ENCODE measurements around the gene PARPBP. TPM values are rescaled to one million over a fixed set of nuclear protein-coding genes. Genes with fewer than 3 reads are reported as not detected.

The PARPBP gene
- total and polyA plus RNA-seq, 2 of the 8 experiments (the other 6 are each of a cell fraction or from before 2014, with no cell fraction given), result 10.9 to 38.1 TPM

- FAIRE-seq (no peak), DNase-seq (ENCODE audit: low read depth in 1 of 2, low spot score in 2 of 2) (no peak)
- ChIA-PET POLR2A (ENCODE audit: partially characterized antibody) (no interaction called here), CTCF (ENCODE audit: partially characterized antibody) (interaction anchor here (0.5 to 2.6 kb wide), 9 partner anchors 11 to 715 kb away, joined by 3 to 10 read pairs (median 4); no protein-coding TSS in a partner anchor)
- Histone ChIP-seq H3K79me1 (ENCODE audit: low read depth, low read length) (no peaks in the 10 kb centered on the region), H3K9ac (replicated peaks in 1 of 4; ENCODE audit: extremely low read depth in 1 of 4, low read depth in 3 of 4, low read length in 3 of 4) (no peak overlapping the region), H3K4me2 (ENCODE audit: insufficient read depth in 1 of 2, low read depth in 2 of 2, low read length in 2 of 2) (no peak overlapping the region), H4K20me1 (replicated peaks in 1 of 2; ENCODE audit: control insufficient read depth in 1 of 2, insufficient read depth in 2 of 2, low read length in 2 of 2) (no peaks in the 10 kb centered on the region), H3K9me3 (ENCODE audit: insufficient read depth in 2 of 2, low read depth in 1 of 2, low read length in 1 of 2) (no peaks in the 10 kb centered on the region), H3K79me2 (ENCODE audit: control insufficient read depth in 1 of 2, insufficient read depth in 2 of 2, low read length in 2 of 2) (no peaks in the 10 kb centered on the region), H3K4me3 (ENCODE audit: extremely low read depth in 1 of 4, insufficient read depth in 2 of 4, low read depth in 3 of 4, low read length in 4 of 4) (no peak overlapping the region), H3K4me1 (replicated peaks in 1 of 4; ENCODE audit: control insufficient read depth in 3 of 4, insufficient read depth in 4 of 4, low read length in 3 of 4) (no peaks in the 10 kb centered on the region), H3K56ac (replicated peaks; ENCODE audit: insufficient read length, low read depth, low read length) (no peak overlapping the region), H3K23me2 (ENCODE audit: low read depth, low read length) (no peaks in the 10 kb centered on the region), H4K5ac (ENCODE audit: insufficient read length, low read depth, low read length) (no peak overlapping the region), H3K14ac (ENCODE audit: insufficient read length) (no peak overlapping the region), H3K18ac (ENCODE audit: extremely low read depth, low read length) (no peak overlapping the region), H2AK5ac (ENCODE audit: low read depth, low read length) (no peak overlapping the region), H2BK5ac (ENCODE audit: low read depth, low read length) (no peak overlapping the region), H2BK15ac (ENCODE audit: low read length) (no peak overlapping the region), H2AFZ (ENCODE audit: low read length) (no peak overlapping the region), H3K36me3 (ENCODE audit: control insufficient read depth in 2 of 4, insufficient read depth in 4 of 4, low read length in 3 of 4) (peaks cover 0 to 19% (median 10%) of the 10 kb centered on the region in 4 experiments; a peak in 4 of 8 replicates), H3K4ac (replicated peaks; ENCODE audit: insufficient read length, low read depth, low read length) (no peak overlapping the region), H3K23ac (ENCODE audit: insufficient read length) (no peak overlapping the region), H2BK12ac (ENCODE audit: low read depth, low read length) (no peak overlapping the region), H3K27ac (ENCODE audit: low read depth, low read length) (no peak overlapping the region), H4K91ac (replicated peaks; ENCODE audit: insufficient read length, low read length) (no peak overlapping the region), H3K27me3 (replicated peaks in 1 of 4; ENCODE audit: control insufficient read depth in 3 of 4, extremely low read depth in 1 of 4, insufficient read depth in 3 of 4, low read length in 3 of 4) (no peaks in the 10 kb centered on the region), H4K8ac (ENCODE audit: extremely low read depth, insufficient read depth, low read length) (no peak overlapping the region), H2BK120ac (replicated peaks; ENCODE audit: low read depth, low read length) (no peak overlapping the region), H2BK20ac (ENCODE audit: low read length) (no peak overlapping the region)
- WGBS, 2 experiments (ENCODE audit: extremely low coverage in 1 of 2, insufficient coverage in 1 of 2, insufficient read length in 1 of 2, insufficient replicate concordance in 2 of 2, low coverage in 1 of 2, low lambda C conversion rate in 2 of 2, missing lambda C conversion rate in 1 of 2), result 89% methylated on average over 3 of the region's 3 CpGs; no CpG with 5 or more reads in 1 of the 2 experiments
- no peak for TF ChIP-seq SUZ12 (IDR thresholded peaks at IDR 0.05; ENCODE audit: low read length)
- TF ChIP-seq EGR1 (IDR thresholded peaks at IDR 0.05; ENCODE audit: borderline replicate concordance, low read depth, low read length), result no peak
- no peak for TF ChIP-seq FOSL1 (IDR thresholded peaks at IDR 0.05; ENCODE audit: insufficient read depth, low read depth, low read length)
- no peak for TF ChIP-seq ATF2 (IDR thresholded peaks at IDR 0.05; ENCODE audit: low read length)
- no peak for TF ChIP-seq RAD21 (IDR thresholded peaks at IDR 0.05 in 1 of 2, conservative IDR thresholded peaks at IDR 0.05 in 1 of 2; ENCODE audit: low read depth in 2 of 2, low read length in 2 of 2)
- no peak for TF ChIP-seq EP300 (IDR thresholded peaks at IDR 0.05; ENCODE audit: borderline replicate concordance in 1 of 2, low read depth in 2 of 2, low read length in 2 of 2)
- TF ChIP-seq BRCA1 (IDR thresholded peaks at IDR 0.05; ENCODE audit: low read depth, low read length), result no peak
- TF ChIP-seq POLR2A (IDR thresholded peaks at IDR 0.05; ENCODE audit: control extremely low read depth in 1 of 2, low read depth in 2 of 2, low read length in 2 of 2), result no peak
- no peak for TF ChIP-seq CBX8 (IDR thresholded peaks at IDR 0.05; ENCODE audit: borderline replicate concordance, low read depth, low read length)
Observed at GRCh38 chr12:102096855-102097254, 23.1 kb upstream of the PARPBP start.
